GM23248 (cell line): Measurements from ENCODE around the gene SLC18A3. TPM values are rescaled to one million over a fixed set of nuclear protein-coding genes. Genes with fewer than 3 reads are reported as not detected.

ENCODE experiments used
- DNase-seq: peaks from one replicate; pipeline ENCODE4 v3.0.0-alpha.2; 2015
- H2AFZ ChIP-seq: fragments of 200-600 bp; sonication (generic); 2 replicates; pipeline ENCODE4 v1.6.1; 2016; ENCODE audit warnings: antibody characterized with exemption
- H3F3A ChIP-seq: fragments of 200-600 bp; sonication (generic); 2 replicates; pipeline ENCODE4 v1.6.1; 2016; ENCODE audit warnings: mild to moderate bottlenecking, antibody characterized with exemption, mixed run types; ENCODE audit not compliant: insufficient read depth
- H3K27ac ChIP-seq: fragments of 200-600 bp; sonication (generic); 2 replicates; pipeline ENCODE4 v1.5.1; 2016; ENCODE audit warnings: mild to moderate bottlenecking
- H3K27me3 ChIP-seq: fragments of 200-600 bp; sonication (generic); replicated peaks from 2 replicates; pipeline ENCODE4 v1.6.1; 2016; ENCODE audit warnings: mild to moderate bottlenecking; ENCODE audit not compliant: insufficient read depth
- H3K36me3 ChIP-seq: fragments of 200-600 bp; sonication (generic); 2 replicates; pipeline ENCODE4 v1.6.1; 2016; ENCODE audit warnings: low read depth, mild to moderate bottlenecking
- H3K4me1 ChIP-seq: fragments of 200-600 bp; sonication (generic); 2 replicates; pipeline ENCODE4 v1.6.1; 2016; ENCODE audit warnings: mild to moderate bottlenecking; ENCODE audit not compliant: insufficient read depth
- H3K4me2 ChIP-seq: fragments of 200-600 bp; sonication (generic); one replicate; pipeline ENCODE4 v1.6.1; 2016; ENCODE audit warnings: mild to moderate bottlenecking; ENCODE audit not compliant: unreplicated experiment
- H3K4me3 ChIP-seq: fragments of 200-600 bp; sonication (generic); 2 replicates; pipeline ENCODE4 v1.5.1; 2016; ENCODE audit warnings: mild to moderate bottlenecking
- H3K79me2 ChIP-seq: fragments of 200-600 bp; sonication (generic); 2 replicates; pipeline ENCODE4 v1.6.1; 2016; ENCODE audit warnings: mild to moderate bottlenecking; ENCODE audit not compliant: insufficient read depth
- H3K9ac ChIP-seq: fragments of 200-600 bp; sonication (generic); 2 replicates; pipeline ENCODE4 v1.6.1; 2016; ENCODE audit warnings: mild to moderate bottlenecking
- H3K9me2 ChIP-seq: fragments of 200-600 bp; sonication (generic); 2 replicates; pipeline ENCODE4 v1.6.1; 2016; ENCODE audit warnings: mixed run types, mild to moderate bottlenecking, moderate library complexity; ENCODE audit not compliant: insufficient read depth
- H3K9me3 ChIP-seq: fragments of 200-600 bp; sonication (generic); one replicate; pipeline ENCODE4 v1.6.1; 2017; ENCODE audit warnings: low read depth
- H4K20me1 ChIP-seq: fragments of 200-600 bp; sonication (generic); 2 replicates; pipeline ENCODE4 v1.6.0; 2016; ENCODE audit not compliant: insufficient read depth
- EZH2 ChIP-seq: fragments of 200-600 bp; sonication (generic); IDR thresholded peaks from 2 replicates; pipeline ENCODE4 v1.6.1; 2018; ENCODE audit warnings: antibody characterized with exemption, mild to moderate bottlenecking; ENCODE audit not compliant: insufficient read depth, poor library complexity, severe bottlenecking
- EZH2phosphoT487 ChIP-seq: fragments of 200-600 bp; sonication (generic); IDR thresholded peaks from 2 replicates; pipeline ENCODE4 v1.6.1; 2018; ENCODE audit warnings: antibody characterized with exemption, moderate library complexity, mild to moderate bottlenecking, low read depth; ENCODE audit not compliant: insufficient read depth
- WGBS, 2 experiments: methylation state at CpG; one replicate each; pipeline ENCODE4 v1.1.6; 2015 to 2017; ENCODE audit warnings: low lambda C conversion rate in 2 of 2, low coverage in 1 of 2; ENCODE audit errors: missing lambda C conversion rate in 2 of 2; 5-methylcytosine and 5-hydroxymethylcytosine counted together
- in situ Hi-C: fragments of 300-500 bp; cut with MboI; formaldehyde crosslinking; loops from 2 replicates; pipeline ENCODE4 v1.15.0; 2020
- polyA plus RNA-seq: library from polyadenylated mRNA; unstranded; fragments of >200 nt; fragmentation: Nextera tagmentation; extraction: Ambion mirVana; gene quantifications from 2 replicates; pipeline ENCODE4 v1.2.1, GENCODE V29; 2016
- total RNA-seq: library from RNA; depleted of rRNA; stranded (reverse); fragments of >200 nt; shearing (Covaris generic); gene quantifications from 2 replicates; pipeline ENCODE4 v1.2.3, GENCODE V29; 2014

Gene SLC18A3
- total and polyA plus RNA-seq, 2 experiments from 2014 or later: not detected

- H3K9me3 ChIP-seq: no peaks in the 10 kb centered on the region
- no peak for DNase-seq
- H3F3A ChIP-seq: no peaks in the 10 kb centered on the region
- no peak overlapping the region for H3K4me3 ChIP-seq
- no peak overlapping the region for H3K27ac ChIP-seq
- 23 to 27% methylated on average over 5 of the region's 5 CpGs for WGBS, 2 experiments
- no peak overlapping the region for H2AFZ ChIP-seq
- TF ChIP-seq EZH2phosphoT487 (no peak), EZH2 (no peak)
- H4K20me1 ChIP-seq: no peaks in the 10 kb centered on the region
- in situ Hi-C loops: no loop called here
- no peak overlapping the region for H3K9ac ChIP-seq
- no peaks in the 10 kb centered on the region for H3K79me2 ChIP-seq
- no peak overlapping the region for H3K4me2 ChIP-seq
- H3K9me2 ChIP-seq: no peaks in the 10 kb centered on the region
- no peaks in the 10 kb centered on the region for H3K4me1 ChIP-seq
- peaks cover 80% of the 10 kb centered on the region for H3K27me3 ChIP-seq
- no peaks in the 10 kb centered on the region for H3K36me3 ChIP-seq
These were observed 5.1 kb downstream of the SLC18A3 start for GRCh38 chr10:49615213-49615612.

GRCh38 chr10:49615721-49616120 is 5.6 kb downstream of the SLC18A3 start:
- Histone ChIP-seq H3K79me2 (no peaks in the 10 kb centered on the region), H3K4me2 (no peak overlapping the region), H3K9me3 (no peaks in the 10 kb centered on the region), H3K4me3 (no peak overlapping the region), H3K9me2 (no peaks in the 10 kb centered on the region), H3K36me3 (no peaks in the 10 kb centered on the region), H2AFZ (no peak overlapping the region), H3K27ac (no peak overlapping the region), H4K20me1 (no peaks in the 10 kb centered on the region), H3K4me1 (no peaks in the 10 kb centered on the region), H3K9ac (no peak overlapping the region), H3K27me3 (peaks cover 84% of the 10 kb centered on the region), H3F3A (no peaks in the 10 kb centered on the region)
- DNase-seq: no peak
- no peak for TF ChIP-seq EZH2
- no peak for TF ChIP-seq EZH2phosphoT487
- 46 to 69% methylated on average over 5 of the region's 5 CpGs for WGBS, 2 experiments
- in situ Hi-C loops: no loop called here

GRCh38 chr10:49616421-49617101 is 6.5 kb downstream of the SLC18A3 start:
- Histone ChIP-seq H3K27me3 (peaks cover 79% of the 10 kb centered on the region), H3K79me2 (no peaks in the 10 kb centered on the region), H2AFZ (no peak overlapping the region), H4K20me1 (no peaks in the 10 kb centered on the region), H3K4me3 (no peak overlapping the region), H3K4me2 (no peak overlapping the region), H3K36me3 (no peaks in the 10 kb centered on the region), H3F3A (no peaks in the 10 kb centered on the region), H3K4me1 (no peaks in the 10 kb centered on the region), H3K9me3 (no peaks in the 10 kb centered on the region), H3K9ac (no peak overlapping the region), H3K27ac (no peak overlapping the region), H3K9me2 (no peaks in the 10 kb centered on the region)
- 57 to 63% methylated on average over 4 to 6 of the region's 6 CpGs for WGBS, 2 experiments
- no peak for DNase-seq
- in situ Hi-C loops: no loop called here
- TF ChIP-seq EZH2phosphoT487 (no peak), EZH2 (no peak)

- Histone ChIP-seq H2AFZ (no peak overlapping the region), H3K4me3 (no peak overlapping the region), H3K27me3 (peaks cover 73% of the 10 kb centered on the region), H3F3A (no peaks in the 10 kb centered on the region), H4K20me1 (no peaks in the 10 kb centered on the region), H3K4me1 (no peaks in the 10 kb centered on the region), H3K9ac (no peak overlapping the region), H3K9me2 (no peaks in the 10 kb centered on the region), H3K36me3 (no peaks in the 10 kb centered on the region), H3K9me3 (no peaks in the 10 kb centered on the region), H3K27ac (no peak overlapping the region), H3K79me2 (no peaks in the 10 kb centered on the region), H3K4me2 (no peak overlapping the region)
- in situ Hi-C loops: no loop called here
- peak; percentile 29 for DNase-seq
- TF ChIP-seq EZH2phosphoT487 (no peak), EZH2 (no peak)
- WGBS, 2 experiments: 32 to 33% methylated on average over 7 of the region's 7 CpGs
These were observed 7.3 kb downstream of the SLC18A3 start for GRCh38 chr10:49617121-49618020.
